A172 (cell line): ENCODE measurements around the gene CDK9. TPM values are rescaled to one million over a fixed set of nuclear protein-coding genes. Genes with fewer than 3 reads are reported as not detected.
"Not testable (repeated sequence)": the region's sequence is repeated elsewhere in the genome, so short reads cannot be mapped to it uniquely, and the experiment has no call there.

ENCODE experiments used
- DNase-seq: peaks from one replicate; pipeline ENCODE4 v3.0.0-alpha.2; 2015; ENCODE audit warnings: low spot score
- total RNA-seq: library from RNA; depleted of rRNA; stranded (reverse); fragments of >200 nt; shearing (Covaris generic); gene quantifications from 2 replicates; pipeline ENCODE4 v1.2.3, GENCODE V29; 2014; rRNA removed

The CDK9 gene
- total RNA-seq, 1 experiment from 2014 or later = 36.9 TPM

- DNase-seq = no peak
Observed at GRCh38 chr9:127825319-127826051, 39.7 kb downstream of the CDK9 start.

GRCh38 chr9:127826253-127826913 lies 40.5 kb downstream of the CDK9 start:
- DNase-seq = no peak

GRCh38 chr9:127828262-127829031 lies 42.6 kb downstream of the CDK9 start:
- DNase-seq = no peak

GRCh38 chr9:127829205-127829906 lies 43.5 kb downstream of the CDK9 start:
- DNase-seq = no peak

GRCh38 chr9:127832248-127832647 lies 46.4 kb downstream of the CDK9 start:
- no peak for DNase-seq

- no peak for DNase-seq
Observed at GRCh38 chr9:127833555-127833954, 47.7 kb downstream of the CDK9 start.

GRCh38 chr9:127835991-127836516 lies 50.2 kb downstream of the CDK9 start:
- no peak for DNase-seq

GRCh38 chr9:127836561-127836960 lies 50.7 kb downstream of the CDK9 start:
- DNase-seq = not testable (repeated sequence)

- no peak for DNase-seq
Observed at GRCh38 chr9:127837346-127837745, 51.5 kb downstream of the CDK9 start.

GRCh38 chr9:127838375-127839078 lies 52.7 kb downstream of the CDK9 start:
- DNase-seq = peak; percentile 99

Other genes with a start within 250 kb of the CDK9 start
- gene STXBP1, start 173.8 kb upstream of the CDK9 start, total RNA-seq = 20.8 and 63.2 TPM in 2 replicates
- gene CFAP157, start 79.0 kb upstream of the CDK9 start, total RNA-seq = not detected in 2 replicates
- gene PTRH1, start 70.4 kb upstream of the CDK9 start, total RNA-seq = 43.8 and 55.8 TPM in 2 replicates
- 0.05 and 0.07 TPM in 2 replicates for gene TTC16, start 70.0 kb upstream of the CDK9 start, total RNA-seq
- gene TOR2A, start 50.7 kb upstream of the CDK9 start, total RNA-seq = 12.7 and 16.3 TPM in 2 replicates
- gene SH2D3C, start 7.4 kb upstream of the CDK9 start, total RNA-seq = 1.7 and 2.1 TPM in 2 replicates
- 146 and 147 TPM in 2 replicates for gene FPGS, start 16.8 kb downstream of the CDK9 start, total RNA-seq
- gene ENG, start 68.6 kb downstream of the CDK9 start, total RNA-seq = 35.4 and 49.5 TPM in 2 replicates
- 151 and 173 TPM in 2 replicates for gene AK1, start 91.6 kb downstream of the CDK9 start, total RNA-seq
- 40.6 and 61.6 TPM in 2 replicates for gene ST6GALNAC6, start 113.6 kb downstream of the CDK9 start, total RNA-seq
- 32.7 and 38.3 TPM in 2 replicates for gene ST6GALNAC4, start 131.0 kb downstream of the CDK9 start, total RNA-seq
- gene PIP5KL1, start 144.7 kb downstream of the CDK9 start, total RNA-seq = 1.6 and 3.4 TPM in 2 replicates
- 49.7 and 50.5 TPM in 2 replicates for gene DPM2, start 151.8 kb downstream of the CDK9 start, total RNA-seq
- 21.4 and 23.6 TPM in 2 replicates for gene EEIG1, start 195.0 kb downstream of the CDK9 start, total RNA-seq